GM20000 (cell line): ENCODE results near the gene GPR179.

ENCODE experiments used
- DNase-seq: peaks from one replicate; pipeline ENCODE4 v3.0.0; 2012; ENCODE audit warnings: low spot score
- TF ChIP-seq, protein P1 (sequence below): IDR thresholded peaks from 2 replicates; pipeline ENCODE4 v1.5.1; 2012; ENCODE audit warnings: mild to moderate bottlenecking, control low read depth; ENCODE audit errors: extremely low read depth, missing control alignments

The GPR179 gene

DNA sequence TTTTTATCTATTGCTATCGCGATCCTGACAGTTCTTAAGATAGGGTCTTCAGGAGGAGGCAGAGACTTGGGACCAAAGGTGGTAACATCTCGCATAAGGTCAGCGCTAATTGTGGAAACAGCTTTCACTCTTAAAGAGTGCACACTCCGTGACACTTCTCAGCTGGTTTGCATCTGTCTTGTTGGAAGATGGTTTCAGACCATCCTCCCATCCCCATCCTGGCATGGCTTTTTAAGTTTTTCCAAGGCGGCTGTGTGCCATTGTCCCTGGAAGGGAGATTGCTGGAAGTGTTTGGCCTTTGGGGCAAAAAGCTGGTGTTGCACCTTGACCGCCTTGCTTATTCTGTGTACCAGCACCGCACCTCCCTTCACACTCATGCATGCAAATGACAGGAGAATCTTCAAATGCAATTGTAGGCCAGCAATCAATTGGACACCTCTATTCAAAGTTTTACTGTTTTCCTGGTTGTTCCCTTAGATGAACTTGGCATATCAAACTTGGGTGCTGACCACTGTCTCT is 9.4 kb upstream of the GPR179 start:
- TF ChIP-seq, protein P1, sequence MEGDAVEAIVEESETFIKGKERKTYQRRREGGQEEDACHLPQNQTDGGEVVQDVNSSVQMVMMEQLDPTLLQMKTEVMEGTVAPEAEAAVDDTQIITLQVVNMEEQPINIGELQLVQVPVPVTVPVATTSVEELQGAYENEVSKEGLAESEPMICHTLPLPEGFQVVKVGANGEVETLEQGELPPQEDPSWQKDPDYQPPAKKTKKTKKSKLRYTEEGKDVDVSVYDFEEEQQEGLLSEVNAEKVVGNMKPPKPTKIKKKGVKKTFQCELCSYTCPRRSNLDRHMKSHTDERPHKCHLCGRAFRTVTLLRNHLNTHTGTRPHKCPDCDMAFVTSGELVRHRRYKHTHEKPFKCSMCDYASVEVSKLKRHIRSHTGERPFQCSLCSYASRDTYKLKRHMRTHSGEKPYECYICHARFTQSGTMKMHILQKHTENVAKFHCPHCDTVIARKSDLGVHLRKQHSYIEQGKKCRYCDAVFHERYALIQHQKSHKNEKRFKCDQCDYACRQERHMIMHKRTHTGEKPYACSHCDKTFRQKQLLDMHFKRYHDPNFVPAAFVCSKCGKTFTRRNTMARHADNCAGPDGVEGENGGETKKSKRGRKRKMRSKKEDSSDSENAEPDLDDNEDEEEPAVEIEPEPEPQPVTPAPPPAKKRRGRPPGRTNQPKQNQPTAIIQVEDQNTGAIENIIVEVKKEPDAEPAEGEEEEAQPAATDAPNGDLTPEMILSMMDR, result no peak
- no peak for DNase-seq

DNA sequence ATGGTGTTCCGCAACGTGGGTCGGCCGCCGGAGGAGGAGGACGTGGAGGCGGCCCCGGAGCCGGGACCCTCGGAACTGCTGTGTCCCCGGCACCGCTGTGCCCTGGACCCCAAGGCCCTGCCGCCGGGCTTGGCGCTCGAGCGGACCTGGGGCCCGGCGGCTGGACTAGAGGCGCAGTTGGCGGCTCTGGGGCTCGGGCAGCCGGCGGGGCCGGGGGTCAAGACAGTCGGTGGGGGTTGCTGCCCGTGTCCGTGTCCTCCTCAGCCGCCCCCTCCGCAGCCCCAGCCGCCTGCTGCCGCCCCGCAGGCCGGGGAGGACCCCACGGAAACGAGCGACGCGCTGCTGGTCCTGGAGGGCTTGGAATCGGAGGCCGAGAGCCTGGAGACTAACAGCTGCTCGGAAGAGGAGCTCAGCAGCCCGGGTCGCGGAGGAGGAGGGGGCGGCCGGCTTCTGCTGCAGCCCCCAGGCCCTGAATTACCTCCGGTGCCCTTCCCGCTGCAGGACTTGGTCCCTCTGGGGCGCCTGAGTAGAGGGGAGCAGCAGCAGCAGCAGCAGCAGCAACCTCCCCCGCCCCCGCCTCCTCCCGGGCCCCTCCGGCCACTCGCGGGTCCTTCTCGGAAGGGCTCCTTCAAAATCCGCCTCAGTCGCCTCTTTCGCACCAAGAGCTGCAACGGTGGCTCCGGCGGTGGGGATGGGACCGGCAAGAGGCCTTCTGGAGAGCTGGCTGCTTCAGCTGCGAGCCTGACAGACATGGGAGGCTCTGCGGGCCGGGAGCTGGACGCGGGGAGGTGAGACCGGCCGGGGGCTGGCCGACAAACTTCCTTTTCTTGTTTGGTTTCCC is 8.7 kb upstream of the GPR179 start:
- TF ChIP-seq, protein P1, result no peak

DNA sequence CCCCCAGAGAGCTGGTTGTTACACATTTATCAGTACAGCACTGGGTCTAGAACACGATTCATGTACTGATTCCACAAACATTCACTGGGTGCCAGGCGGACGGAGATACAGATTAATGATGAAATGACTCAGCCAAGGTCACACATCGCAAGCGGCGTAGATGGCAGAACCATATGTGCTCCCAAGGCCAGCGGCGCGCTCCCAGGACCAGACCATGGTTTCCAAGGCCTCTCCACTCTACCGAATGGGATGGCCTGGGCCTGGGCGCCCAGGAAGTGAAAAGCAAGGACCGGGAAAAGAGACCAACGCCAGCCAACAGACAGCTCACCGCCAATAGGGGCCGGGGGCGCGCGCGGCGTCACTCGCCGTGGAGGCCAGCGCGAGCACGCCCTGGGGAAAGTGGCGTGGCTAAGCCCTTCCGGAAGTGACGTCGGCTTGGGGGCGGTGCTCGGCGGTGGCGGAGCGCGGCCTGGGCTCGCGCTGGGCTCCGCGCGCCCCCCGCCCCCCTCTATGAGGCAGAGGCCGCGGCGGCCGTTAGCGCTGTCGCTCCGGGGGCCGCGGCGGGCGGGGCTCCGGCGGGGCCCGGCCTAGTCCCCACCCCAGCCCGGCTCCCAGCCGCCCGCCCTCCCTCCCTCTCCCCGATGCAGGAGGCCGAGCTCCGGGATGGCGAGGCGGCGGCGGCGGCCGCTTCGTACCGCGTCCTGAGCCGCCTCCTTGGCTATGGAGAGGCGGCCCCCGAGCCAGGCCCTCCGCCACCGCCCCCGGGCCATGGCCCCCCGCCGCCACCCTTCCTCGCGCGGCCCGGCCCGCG is 7.9 kb upstream of the GPR179 start, which contains the start of gene SOCS7:
Gene SOCS7, plus strand, starts transcription at position 433 of the 811 bp plus-strand sequence. Its CDS starts 209 bp downstream, at position 642.
- TF ChIP-seq, protein P1, result no peak
- DNase-seq, result peak; percentile 97

More for the DNA sequence above, 8.7 kb upstream of the GPR179 start:
- DNase-seq, result peak; percentile 38

DNA sequence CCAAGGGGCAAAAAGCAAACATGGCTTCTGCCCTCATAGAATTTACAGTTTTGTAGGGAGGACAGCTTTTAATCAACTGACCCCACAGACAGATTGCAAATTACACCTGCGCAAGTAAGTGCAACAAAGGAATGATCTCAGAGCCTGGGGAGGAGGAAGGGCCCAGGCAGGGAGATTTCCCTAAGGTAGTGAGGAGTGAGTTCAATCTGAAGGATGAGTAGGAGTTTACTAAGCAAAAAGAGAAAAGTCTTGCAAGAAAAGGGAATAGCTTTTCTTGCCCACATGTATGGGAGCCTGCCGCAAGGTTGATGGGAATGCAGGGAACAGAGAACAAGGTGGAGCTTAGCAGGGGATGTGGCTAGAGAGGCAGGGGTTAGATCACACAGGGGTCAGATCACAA is 6.3 kb upstream of the GPR179 start:
- DNase-seq, result no peak
- TF ChIP-seq, protein P1, result no peak

DNA sequence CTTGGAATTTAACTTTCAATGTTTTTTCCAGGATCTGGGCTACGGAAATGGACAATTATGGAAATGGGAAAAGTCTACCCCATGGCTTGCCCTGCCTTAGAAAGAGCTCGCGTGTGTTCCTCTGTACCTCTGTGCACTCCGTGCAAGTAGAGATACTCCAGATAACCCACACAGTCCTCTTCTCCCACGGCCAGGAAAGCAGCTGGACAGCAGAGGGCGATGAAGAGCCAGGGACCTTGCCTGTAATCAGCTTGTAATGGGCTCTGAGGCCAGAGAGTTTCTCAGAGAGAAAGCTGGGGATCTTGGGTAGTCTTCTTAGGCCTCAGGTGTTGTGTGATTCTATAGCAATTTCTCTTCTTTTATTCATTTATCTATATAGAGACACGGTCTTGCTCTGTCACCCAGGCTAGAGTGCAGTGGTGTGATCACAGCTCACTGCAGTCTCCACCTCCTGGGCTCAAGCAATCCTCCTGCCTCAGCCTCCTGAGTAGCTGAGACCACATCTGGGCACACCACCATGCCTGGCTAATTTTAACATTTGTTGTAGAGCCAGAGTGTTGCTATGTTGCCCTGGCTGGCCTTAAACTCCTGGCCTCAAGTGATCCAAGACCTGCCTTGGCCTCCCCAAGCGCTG is 5.5 kb upstream of the GPR179 start:
- DNase-seq, result peak; percentile 81

DNA sequence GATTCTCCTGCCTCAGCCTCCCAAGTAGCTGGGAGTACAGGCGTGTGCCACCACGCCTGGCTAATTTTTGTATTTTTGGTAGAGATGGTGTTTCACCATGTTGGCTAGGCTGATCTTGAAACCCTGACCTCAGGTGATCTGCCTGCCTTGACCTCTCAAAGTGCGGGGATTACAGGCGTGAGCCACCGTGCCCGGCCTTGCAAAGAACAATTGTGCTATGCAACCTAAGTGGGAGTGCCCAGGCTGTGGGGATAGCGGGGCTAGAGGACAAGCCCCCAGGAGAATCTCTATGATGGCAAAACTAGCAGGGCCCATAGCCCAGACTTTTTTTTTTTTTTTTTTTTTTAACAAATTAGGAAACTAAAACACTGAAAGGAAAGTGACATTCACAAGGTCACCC is 2.0 kb upstream of the GPR179 start:
- DNase-seq, result no peak
- TF ChIP-seq, protein P1, result no peak

More for the DNA sequence above, 5.5 kb upstream of the GPR179 start:
- TF ChIP-seq, protein P1, result peak; percentile 76
